Mucosa of descending colon (tissue), 3 donors: ENCODE measurements around the gene TRIM65. TPM values are rescaled to one million over a fixed set of nuclear protein-coding genes. Genes with fewer than 3 reads are reported as not detected.

Source experiments
- total RNA-seq, 3 donors: library from RNA; stranded (reverse); fragmentation: NEBNext Ultra II Directional in 2 of 3; extraction: Animal tissue kit (Norgen Biotek cat#: 25700) in 2 of 3; gene quantifications; one replicate each; pipeline versions ENCODE4 v1.2.1 to v1.2.4, GENCODE V29; 2021 to 2023
- donor health status: DM: no; HTN: no; CAD: no; lungs with moderate emphysema.
- donor health status: DM: no; HTN: no; CAD: no.
- donor health status: DM: no; HTN: yes; CAD: no.

TRIM65 gene
- total RNA-seq, 3 donors from 2014 or later = 13.7 to 23.8 (median 15.4) TPM

Other genes starting within 250 kb of the TRIM65 start
- gene RECQL5, start 229.8 kb downstream of the TRIM65 start, total RNA-seq = 10 to 100 TPM; 29.3 to 41.9 (median 30.1) TPM
- 10 to 100 TPM; 76.5 to 83.8 (median 76.9) TPM for gene SAP30BP, start 229.6 kb downstream of the TRIM65 start, total RNA-seq
- gene ITGB4, start 175.5 kb downstream of the TRIM65 start, total RNA-seq = 100 to 1,000 TPM; 153 to 307 (median 246) TPM
- gene GALK1, start 131.8 kb downstream of the TRIM65 start, total RNA-seq = 10 to 100 TPM in 2 of 3 donors, 1 to 10 TPM in 1; 7.1 to 18.2 (median 18.2) TPM
- 10 to 100 TPM; 24.5 to 27.5 (median 25.7) TPM for gene UNK, start 112.1 kb downstream of the TRIM65 start, total RNA-seq
- 10 to 100 TPM; 18.4 to 40.2 (median 23.0) TPM for gene UNC13D, start 52.5 kb downstream of the TRIM65 start, total RNA-seq
- gene WBP2, start 41.6 kb downstream of the TRIM65 start, total RNA-seq = 100 to 1,000 TPM in 1 of 3 donors, 10 to 100 TPM in 2; 99.1 to 114 (median 99.8) TPM
- gene TRIM47, start 18.4 kb downstream of the TRIM65 start, total RNA-seq = 10 to 100 TPM; 44.5 to 77.4 (median 53.4) TPM
- 10 to 100 TPM; 87.0 to 98.0 (median 89.4) TPM for gene MRPL38, start 7.9 kb upstream of the TRIM65 start, total RNA-seq
- 10 to 100 TPM in 1 of 3 donors, 1 to 10 TPM in 2; 5.2 to 13.6 (median 5.5) TPM for gene FBF1, start 44.1 kb upstream of the TRIM65 start, total RNA-seq
- gene ACOX1, start 82.2 kb upstream of the TRIM65 start, total RNA-seq = 100 to 1,000 TPM; 128 to 272 (median 154) TPM
- gene TEN1, start 82.3 kb upstream of the TRIM65 start, total RNA-seq = 10 to 100 TPM; 16.1 to 36.4 (median 23.1) TPM
- gene CDK3, start 103.9 kb upstream of the TRIM65 start, total RNA-seq = 10 to 100 TPM in 2 of 3 donors, 1 to 10 TPM in 1; 7.9 to 16.8 (median 12.5) TPM
- 10 to 100 TPM; 13.3 to 22.6 (median 16.3) TPM for gene EVPL, start 130.4 kb upstream of the TRIM65 start, total RNA-seq
- gene SRP68, start 175.6 kb upstream of the TRIM65 start, total RNA-seq = 10 to 100 TPM; 47.3 to 86.6 (median 53.0) TPM
- 1 to 10 TPM in 1 of 3 donors, not detected in 2; 4.2 TPM for gene GALR2, start 177.8 kb upstream of the TRIM65 start, total RNA-seq
- 1 to 10 TPM in 1 of 3 donors, not detected in 2; 1.4 TPM for gene ZACN, start 182.2 kb upstream of the TRIM65 start, total RNA-seq
- 100 to 1,000 TPM in 2 of 3 donors, 10 to 100 TPM in 1; 91.0 to 145 (median 142) TPM for gene EXOC7, start 206.8 kb upstream of the TRIM65 start, total RNA-seq
- 1 to 10 TPM in 1 of 3 donors, under 1 TPM in 2; 0.16 to 2.2 (median 0.52) TPM for gene FOXJ1, start 244.3 kb upstream of the TRIM65 start, total RNA-seq